Measurements from ENCODE around the gene BEND4.

The BEND4 gene

DNA sequence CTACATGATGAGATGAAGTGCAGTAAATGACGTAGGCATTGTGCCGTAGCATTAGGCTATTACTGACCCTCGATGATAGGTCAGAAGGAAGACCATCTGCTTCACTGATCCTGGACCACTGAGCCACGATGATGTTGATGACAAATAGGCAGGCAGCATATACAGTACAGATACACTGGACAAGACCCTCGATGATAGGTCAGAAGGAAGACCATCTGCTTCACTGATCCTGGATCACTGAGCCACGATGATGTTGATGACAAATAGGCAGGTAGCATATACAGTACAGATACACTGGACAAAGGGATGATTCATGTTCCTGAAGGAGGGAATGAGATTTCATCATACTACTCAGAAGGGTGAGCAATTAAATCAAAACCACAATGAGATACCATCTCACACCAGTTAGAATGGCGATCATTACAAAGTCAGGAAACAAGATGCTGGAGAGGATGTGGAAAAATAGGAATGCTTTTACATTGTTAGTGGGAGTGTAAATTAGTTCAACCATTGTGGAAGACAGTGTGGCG, 50.9 kb downstream of the BEND4 start:
- DNase-seq: no peak

- no peak for DNase-seq
These were observed 64.1 kb downstream of the BEND4 start for GRCh38 chr4:42088386-42088785.

- no peak for DNase-seq
These were observed 68.6 kb downstream of the BEND4 start for GRCh38 chr4:42083816-42084215.

- no peak for DNase-seq
These were observed 72.1 kb downstream of the BEND4 start for GRCh38 chr4:42080306-42080705.

DNA sequence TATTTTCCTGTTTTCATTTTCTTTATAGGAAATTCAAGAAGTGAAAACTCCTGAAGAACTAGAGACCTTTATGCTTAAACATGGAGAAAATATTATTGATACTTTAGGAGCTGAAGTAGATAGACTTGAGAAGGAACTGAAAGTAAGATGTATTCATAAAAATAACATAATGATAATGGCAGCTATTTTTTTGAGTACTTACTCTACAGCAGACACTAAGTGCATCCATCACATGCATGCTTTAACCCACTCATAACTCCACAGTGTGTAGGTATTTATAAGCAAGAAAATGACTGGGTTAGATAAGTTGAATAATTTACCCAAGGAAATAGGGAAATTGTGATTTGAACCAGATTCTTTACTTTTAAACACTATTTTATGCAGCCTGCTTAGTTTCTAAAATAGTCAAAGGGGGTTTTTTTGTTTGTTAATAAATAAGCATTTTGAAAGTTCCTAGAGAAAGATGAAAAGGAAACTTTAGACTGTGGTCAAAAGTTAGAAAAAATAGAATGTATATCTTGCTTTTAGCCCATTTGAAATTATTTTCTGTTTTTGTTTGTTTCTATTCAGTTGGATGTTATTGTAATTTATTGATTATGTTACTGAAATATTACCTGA, 74.2 kb downstream of the BEND4 start:
- DNase-seq: no peak

- no peak for DNase-seq
These were observed 78.2 kb downstream of the BEND4 start for GRCh38 chr4:42074294-42074693.

DNA sequence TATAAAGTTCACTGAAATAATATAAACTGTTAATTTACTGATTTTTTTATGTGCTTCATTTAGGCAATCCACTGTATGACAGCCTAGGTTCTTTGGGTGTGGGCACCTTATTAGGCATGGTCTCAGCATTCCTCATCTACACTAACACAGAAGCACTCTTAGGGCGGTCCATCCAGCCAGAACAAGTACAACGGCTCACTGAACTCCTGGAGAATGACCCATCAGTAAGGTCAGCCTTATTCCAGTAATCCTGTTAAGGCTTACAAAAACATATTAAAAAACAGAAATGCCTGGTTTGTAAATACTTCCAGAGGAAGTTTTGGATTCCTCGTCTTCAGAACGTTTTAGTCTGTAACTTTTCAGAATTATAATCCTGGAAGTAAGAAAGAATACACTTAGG, 82.0 kb downstream of the BEND4 start:
- no peak for DNase-seq

- DNase-seq: no peak
These were observed 85.2 kb downstream of the BEND4 start for GRCh38 chr4:42067264-42067663.

GRCh38 chr4:42066402-42066801, 86.1 kb downstream of the BEND4 start:
- no peak for DNase-seq

All from activated CD4-positive, alpha-beta T cell treated with anti-CD3 and anti-CD28 coated beads, Interleukin-2, amount 50 U/mL, for 48 hours (primary cell).